NCI-H748 treated with DMSO at 0.1 percent for 48 hours (cell line): ENCODE data around the gene ARAP1.
"Not testable (repeated sequence)": the region's sequence is repeated elsewhere in the genome, so short reads cannot be mapped to it uniquely, and the experiment has no call there.

ENCODE experiments used
- DNase-seq: peaks from one replicate; lab custom pipeline; 2025; lab: John Stamatoyannopoulos, UW

The ARAP1 gene

GRCh38 chr11:72752088-72752914 lies at the start of gene ARAP1:
TSS of gene ARAP1 (minus strand) at chr11:72752408. CDS start at chr11:72727128, 25,280 bp downstream.
- DNase-seq, result peak; percentile 57

GRCh38 chr11:72799441-72799840 lies 47.2 kb upstream of the ARAP1 start:
- no peak for DNase-seq

DNA sequence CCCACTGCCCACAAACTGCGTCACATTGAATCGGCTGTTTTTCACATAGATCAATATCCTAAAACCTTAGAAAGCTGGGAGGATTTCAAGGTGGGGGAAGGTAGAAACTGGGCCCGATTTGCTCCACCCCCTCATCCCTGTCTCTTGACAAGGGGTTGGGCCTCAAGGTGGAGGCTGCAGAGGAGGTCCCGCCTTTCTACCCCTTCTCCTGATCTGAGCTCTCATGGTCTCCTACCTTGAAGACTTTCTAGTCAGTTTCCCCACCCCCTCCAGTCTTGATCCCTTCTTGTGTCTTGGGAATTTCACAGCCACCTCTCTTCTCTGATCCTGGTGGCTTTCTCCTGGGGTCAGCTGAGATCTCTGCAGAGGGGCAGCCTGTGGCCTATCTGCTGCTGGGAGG lies 46.2 kb upstream of the ARAP1 start:
- DNase-seq, result no peak

- DNase-seq, result peak; percentile 87
Observed at GRCh38 chr11:72793425-72794367, 41.5 kb upstream of the ARAP1 start, which contains the start of gene STARD10. TSS of gene STARD10 (minus strand) at chr11:72794047. CDS start at chr11:72781181, 12,866 bp downstream.

GRCh38 chr11:72793076-72793424 lies 40.8 kb upstream of the ARAP1 start:
- DNase-seq, result no peak

DNA sequence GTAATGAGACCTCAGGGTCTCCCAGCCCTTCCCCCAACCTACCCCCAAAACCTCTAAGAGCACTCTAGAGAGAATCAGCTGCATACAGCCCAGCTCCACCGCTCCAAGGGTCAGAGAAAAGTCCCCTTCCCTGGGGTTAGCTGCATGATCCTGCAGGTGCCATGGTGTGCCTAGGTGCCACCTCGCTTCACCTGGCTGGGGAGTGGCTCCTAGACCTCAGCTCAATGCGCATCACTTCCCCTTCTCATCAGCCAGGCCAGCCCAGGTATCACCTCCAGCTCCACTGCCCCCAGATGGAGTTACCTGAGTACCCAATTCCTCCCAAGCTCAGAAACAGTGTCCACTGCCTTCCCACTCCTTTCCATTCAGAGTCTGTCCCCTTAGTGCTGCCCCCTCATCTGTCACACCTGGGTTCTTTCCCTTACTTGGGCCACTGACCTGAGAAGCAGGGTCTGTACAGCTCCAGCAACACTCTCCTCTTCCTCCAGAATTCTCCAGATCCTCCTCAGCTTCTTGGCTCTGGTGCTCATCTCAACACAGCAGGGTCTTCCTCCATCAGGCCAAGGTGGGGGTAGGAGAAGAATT lies 40.3 kb upstream of the ARAP1 start:
- no peak for DNase-seq

GRCh38 chr11:72791228-72791627 lies 39.0 kb upstream of the ARAP1 start:
- not testable (repeated sequence) for DNase-seq

GRCh38 chr11:72789493-72790131 lies 37.4 kb upstream of the ARAP1 start:
- DNase-seq, result no peak

GRCh38 chr11:72788241-72788640 lies 36.0 kb upstream of the ARAP1 start:
- DNase-seq, result no peak

- DNase-seq, result no peak
Observed at GRCh38 chr11:72787216-72788104, 35.3 kb upstream of the ARAP1 start.

- peak; percentile 86 for DNase-seq
Observed at GRCh38 chr11:72786305-72787215, 34.4 kb upstream of the ARAP1 start.

DNA sequence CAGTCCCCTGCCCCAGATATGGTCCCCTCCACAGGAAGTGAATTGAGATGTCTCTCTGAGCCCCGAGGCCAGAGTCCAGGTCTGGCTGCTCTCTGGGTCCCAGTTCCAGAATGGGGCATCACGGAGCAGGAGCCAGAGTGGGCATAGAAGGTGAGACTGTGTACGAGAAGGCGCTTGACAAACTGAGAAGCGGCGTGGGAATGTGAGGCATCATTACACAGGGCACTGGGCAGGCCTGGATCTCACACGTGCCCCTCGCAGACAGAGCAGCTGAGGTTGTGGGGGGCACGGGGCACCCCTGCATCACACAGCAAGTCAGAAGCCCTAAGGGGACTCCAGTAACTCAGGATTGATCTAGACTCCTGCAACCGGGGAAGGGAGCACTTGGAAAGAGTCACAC lies 32.5 kb upstream of the ARAP1 start:
- DNase-seq, result no peak

DNA sequence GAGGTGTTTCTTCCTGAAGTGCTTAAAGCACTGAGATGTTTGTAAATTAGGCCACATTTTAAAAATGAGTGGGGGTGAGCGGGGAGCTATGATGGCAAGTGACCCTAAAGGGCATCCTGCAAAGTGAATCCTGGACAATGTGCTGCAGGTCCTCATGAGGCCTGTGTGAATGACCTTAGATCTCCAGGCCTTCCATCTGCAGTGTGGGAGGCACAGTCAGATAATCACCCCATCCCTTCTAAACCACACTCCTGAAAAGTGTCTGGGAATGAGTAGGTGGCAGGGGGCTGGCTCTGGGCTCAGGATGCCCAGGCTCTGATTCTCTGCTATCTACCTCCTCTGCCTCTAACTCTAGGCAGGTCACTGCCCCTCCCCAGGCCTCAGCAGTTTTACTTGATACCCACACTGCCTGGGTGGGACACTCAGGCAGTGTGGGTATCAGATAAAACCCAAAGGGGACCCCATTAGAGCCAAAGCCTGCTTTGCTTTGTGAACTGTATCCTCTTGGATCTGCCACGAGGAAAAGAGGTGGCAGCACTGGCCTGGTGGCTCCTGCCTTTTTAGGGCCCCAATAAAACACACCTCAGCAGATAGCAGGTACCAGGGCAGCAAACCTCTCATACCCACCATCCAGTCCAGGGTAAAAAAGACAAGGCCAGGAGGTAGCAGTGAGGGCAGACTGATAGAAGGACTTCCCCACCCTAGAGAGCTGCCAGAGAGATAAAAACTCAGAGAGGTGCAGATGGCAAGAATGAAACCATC lies 31.1 kb upstream of the ARAP1 start:
- DNase-seq, result no peak

DNA sequence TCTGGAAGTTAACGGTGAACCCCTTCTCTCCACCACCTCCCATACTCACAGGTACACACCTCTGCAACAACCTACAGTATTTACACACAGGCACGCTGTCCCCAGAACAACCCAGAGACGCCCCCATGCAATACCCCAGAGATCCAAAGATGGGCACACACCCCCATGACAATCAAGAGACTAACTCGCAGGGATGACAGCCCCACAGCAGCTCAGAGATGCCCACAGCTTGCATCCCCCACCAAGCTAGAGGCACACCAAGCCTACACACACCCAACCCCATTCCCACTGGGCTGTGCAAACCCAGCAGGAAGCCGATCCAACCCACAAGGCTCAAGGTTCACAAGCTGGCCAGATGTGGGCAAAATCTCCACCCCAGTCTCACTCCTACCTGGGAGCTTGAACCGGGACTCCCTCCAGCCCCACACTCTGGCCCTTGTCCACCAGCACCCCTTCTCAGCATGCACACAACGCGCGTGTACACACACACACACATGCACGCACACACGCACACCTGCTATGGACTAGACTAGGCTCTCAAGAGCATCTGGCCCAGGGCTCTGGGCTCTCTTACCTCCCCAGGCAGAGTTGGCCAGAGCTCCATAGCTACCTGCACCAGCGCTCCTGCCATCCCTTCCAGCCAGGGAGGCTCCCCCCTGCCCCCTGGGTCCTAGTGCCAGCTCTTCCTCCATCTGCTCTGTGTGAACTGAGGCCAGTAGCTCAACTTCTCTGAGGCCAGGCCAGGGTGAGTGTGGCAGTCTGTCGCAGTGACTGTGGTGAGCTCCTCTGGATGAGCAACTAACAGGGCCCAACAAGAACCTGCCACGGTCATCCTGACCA lies 30.1 kb upstream of the ARAP1 start:
- DNase-seq, result peak; percentile 16

DNA sequence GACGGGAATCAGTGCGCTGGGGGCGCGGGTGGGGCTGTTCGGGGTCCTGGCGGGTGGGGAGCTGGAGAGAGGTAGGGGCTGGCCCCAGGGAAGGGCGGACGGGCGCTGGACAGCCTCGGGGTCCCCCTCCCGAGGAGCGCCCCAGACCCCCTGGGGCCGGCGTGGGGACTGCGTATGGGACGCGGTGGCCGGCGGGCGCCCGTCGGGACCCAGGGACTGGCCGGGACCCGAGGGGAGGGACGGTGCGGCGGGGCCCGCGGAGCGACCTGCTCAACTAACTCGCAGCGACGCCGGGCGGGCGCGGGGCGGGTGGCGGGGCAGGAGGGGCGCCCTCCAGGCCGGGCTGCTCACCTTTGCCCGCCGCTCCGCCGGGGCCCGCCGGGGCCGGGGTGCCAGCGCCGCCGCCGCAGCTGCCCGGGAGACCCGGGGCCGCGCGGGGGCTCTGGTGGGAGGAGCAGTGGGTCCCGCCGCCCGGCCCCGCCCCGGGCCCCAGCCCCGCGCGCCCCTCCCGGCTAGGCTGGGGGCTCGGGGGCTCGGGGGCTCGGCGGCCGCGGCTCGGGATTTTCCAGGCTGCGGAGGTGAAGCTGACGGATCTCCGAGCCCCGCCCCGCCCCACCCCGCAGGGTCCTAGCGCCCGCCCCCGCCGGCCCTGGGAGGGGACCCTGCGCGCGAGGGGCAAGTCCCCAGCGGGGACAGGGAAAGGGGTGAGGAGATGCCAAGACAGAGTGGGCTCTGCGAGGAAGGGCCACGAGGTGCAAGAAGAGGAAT lies 29.3 kb upstream of the ARAP1 start:
- no peak for DNase-seq

GRCh38 chr11:72781063-72781312 lies 28.8 kb upstream of the ARAP1 start:
- no peak for DNase-seq

DNA sequence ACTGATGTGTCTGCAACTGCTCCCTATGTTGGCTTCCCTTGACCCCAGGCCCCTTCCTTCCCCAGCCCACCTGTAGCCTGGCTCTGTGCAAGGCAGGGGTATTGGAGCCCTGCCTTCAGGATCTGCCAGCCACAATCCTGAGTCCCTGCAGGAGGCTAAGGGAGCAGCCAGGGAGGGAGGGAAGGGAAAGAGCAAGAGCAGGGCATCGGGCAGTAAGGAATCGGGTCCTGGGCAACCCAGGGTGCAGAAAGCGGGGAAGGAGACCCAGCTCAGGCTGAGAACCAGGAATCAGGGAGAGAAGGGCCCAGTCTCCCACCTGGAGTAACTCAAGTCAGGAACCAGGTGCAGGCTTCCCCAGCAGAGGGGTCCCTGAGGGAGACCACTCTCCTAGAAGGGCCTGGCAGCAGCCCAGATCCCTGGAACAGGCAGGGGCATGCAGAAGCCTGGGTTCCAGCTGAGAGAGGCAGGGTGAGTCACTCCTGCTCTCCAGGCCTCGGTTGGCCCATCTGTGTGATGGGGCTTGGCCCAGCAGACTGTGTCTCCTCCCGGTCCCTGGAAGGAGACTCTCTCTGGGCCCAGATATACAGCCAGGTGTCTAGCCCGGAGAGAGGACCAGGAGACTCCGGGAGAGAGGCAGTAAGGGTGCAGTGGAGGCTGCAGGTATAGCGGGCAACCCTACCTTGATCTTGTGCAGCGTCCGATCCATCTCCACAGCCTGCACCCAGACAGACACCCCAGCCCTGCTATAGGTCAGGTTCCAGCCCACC lies 28.3 kb upstream of the ARAP1 start:
- DNase-seq, result no peak
